Measurements from ENCODE around the gene LRIT3. TPM values are rescaled to one million over a fixed set of nuclear protein-coding genes. Genes with fewer than 3 reads are reported as not detected.
A peak's percentile ranks its signal among the peaks of the same experiment; 100 is the strongest.
"Not testable (repeated sequence)": the region's sequence is repeated elsewhere in the genome, so short reads cannot be mapped to it uniquely, and the experiment has no call there.

LRIT3 gene
- total RNA-seq, 2 donors from 2014 or later: 0.08 TPM; not detected in 1

DNA sequence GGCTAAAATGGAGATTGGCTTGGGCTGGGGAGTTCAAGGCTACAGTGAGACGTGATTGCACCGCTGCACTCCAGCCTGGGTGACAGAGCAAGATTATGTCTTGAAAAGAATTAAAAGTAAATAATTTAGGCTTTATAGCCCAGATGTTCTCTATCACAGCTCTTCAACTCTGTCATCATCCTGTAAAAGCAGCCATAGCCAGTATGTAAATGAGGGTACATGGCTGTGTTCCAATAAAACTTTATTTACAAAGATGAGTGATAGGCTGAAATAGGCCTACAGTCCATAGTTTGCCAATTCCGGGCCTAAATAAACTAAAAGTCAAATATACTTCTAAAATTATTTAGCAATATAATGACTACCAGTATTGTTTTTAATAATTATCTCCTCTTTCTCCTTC lies 10.9 kb upstream of the LRIT3 start:
- intact Hi-C loops (cut with DNase I, micrococcal nuclease): no loop called here
- ATAC-seq (no peak), DNase-seq (no peak)

DNA sequence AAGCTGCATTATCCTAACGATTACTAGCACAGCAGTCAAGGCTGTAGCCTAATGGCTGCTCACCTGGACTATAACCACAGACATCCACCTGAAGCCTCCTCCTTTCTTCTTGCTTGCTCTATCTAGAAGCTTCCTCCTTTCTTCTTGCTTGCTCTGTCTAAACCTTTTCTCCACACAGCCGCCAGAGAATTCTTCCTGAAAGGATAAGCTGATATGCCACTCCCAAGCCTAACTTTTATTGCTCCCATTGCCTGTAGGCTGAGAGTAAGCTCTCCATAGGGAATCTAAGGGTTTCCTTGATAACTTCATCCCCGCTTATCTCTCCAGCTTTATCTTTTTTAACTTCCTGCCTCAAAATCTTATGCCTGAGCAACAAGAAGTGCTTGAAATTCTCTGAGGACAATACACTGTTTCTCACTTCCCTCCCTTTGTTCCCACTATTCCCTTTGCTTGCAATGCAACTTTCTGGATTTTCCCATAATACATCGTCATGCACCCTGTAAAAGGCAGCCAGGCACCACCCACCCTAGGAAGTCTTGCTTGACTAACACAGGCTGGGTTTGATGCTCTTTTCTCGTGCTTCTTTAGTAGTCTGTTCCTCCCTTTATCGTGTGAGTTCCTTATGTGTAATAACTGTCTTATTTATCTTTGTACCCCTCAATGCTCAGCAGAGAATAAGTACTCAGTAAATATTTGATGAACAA lies 1.4 kb upstream of the LRIT3 start:
- intact Hi-C loops (cut with DNase I, micrococcal nuclease): no loop called here
- peak in 1 of 2 donors; percentile 4 for DNase-seq
- peak; percentile 99 for ATAC-seq

DNA sequence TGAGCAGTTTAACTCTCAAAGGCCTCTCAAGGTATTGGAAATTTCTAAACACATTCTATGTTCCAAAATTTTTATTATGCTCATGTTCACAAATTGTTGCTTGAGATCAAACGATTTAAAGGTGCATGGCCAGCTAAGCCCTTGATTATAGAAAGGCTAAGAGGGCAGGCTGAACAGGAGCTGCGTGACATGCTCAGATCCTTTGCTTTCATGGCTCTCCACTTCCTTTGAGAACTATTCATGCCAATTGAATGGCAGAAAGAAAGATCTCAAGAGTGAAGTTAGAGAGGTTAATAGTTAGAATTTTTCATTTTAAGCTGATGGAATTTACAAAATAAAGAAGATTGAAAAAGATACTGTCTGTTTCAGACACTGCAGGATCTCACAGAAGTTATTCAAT lies 594 bp downstream of the LRIT3 start:
- no peak for ATAC-seq
- DNase-seq: no peak
- intact Hi-C loops (cut with DNase I, micrococcal nuclease): no loop called here

DNA sequence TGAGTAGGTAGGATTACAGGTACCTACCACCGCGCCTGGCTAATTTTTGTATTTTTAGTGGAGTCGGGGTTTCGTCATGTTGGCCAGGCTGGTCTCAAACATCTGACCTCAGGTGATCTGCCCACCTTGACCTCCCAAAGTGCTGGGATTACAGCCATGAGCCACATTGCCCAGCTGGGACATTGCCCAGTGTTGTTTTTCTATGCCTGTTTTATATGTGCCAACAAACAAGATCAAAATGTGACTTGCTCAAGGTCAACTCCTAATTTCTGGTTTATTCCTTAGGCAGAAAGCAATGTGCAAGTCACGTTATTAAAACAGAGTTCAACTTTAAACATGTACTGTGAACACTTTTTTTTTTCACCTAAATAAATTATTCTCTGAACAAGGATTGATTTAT lies 2.7 kb downstream of the LRIT3 start:
- intact Hi-C loops (cut with DNase I, micrococcal nuclease): no loop called here
- no peak for ATAC-seq
- no peak for DNase-seq

DNA sequence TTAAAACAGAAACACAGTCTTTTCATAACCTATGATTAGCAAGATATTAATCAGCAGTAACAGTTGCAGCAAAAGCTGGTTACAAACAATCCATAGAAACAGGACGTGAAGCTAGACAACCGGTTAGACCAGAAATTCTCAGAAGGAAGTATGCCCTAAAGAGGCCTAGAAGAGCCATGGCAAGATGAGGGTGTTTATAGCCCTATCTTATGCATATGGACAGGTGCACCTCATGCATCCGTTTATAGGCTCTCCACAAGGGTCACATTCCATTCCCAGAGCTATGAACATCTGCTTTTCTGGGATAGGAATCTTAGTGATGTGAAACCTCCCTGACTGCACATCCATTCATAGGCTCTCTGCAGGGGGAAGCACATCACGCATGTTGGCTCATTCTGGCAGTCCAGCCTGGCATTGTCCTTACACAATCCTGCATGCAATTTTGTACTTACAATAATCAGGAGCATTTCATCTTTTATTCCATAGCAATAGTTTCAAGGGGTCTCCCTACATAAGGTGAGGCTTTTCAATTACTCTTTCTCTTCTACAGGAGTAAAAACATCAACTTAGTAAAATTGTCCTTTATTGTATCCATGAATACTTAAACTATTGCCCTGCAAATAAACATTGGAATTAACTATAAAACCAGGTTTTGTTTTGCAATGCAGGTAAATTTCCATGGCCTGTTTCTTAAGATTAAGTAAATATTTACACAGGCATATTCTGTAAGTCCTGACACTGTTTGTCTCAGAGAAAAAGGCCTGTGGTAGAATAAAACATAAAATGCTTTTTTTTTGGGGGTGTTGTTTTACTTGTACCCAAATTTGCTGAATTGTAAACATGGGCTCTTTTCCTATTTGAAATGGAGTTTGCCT lies 11.8 kb downstream of the LRIT3 start:
- DNase-seq; ATAC-seq; intact Hi-C loops (cut with DNase I, micrococcal nuclease): not testable (repeated sequence)

DNA sequence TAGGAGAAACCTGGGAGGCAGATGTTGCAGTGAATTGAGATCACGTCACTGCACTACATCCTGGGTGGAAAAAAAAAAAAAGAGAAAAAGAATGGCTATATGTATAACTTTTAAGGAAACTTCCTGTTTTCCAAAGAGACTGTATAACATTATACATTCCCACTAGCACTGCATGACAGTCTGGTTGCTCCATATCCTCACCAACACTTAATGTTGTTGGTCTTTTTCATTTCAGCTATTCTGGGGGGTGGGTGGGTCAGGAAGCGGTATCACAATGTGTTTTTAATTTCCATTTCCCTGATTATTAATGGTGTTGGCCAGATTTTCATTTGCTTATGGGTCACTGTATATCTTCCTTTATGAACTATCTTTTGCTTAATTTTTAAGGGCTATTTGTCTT lies 13.4 kb downstream of the LRIT3 start:
- intact Hi-C loops (cut with DNase I, micrococcal nuclease): no loop called here
- DNase-seq (no peak), ATAC-seq (no peak)

DNA sequence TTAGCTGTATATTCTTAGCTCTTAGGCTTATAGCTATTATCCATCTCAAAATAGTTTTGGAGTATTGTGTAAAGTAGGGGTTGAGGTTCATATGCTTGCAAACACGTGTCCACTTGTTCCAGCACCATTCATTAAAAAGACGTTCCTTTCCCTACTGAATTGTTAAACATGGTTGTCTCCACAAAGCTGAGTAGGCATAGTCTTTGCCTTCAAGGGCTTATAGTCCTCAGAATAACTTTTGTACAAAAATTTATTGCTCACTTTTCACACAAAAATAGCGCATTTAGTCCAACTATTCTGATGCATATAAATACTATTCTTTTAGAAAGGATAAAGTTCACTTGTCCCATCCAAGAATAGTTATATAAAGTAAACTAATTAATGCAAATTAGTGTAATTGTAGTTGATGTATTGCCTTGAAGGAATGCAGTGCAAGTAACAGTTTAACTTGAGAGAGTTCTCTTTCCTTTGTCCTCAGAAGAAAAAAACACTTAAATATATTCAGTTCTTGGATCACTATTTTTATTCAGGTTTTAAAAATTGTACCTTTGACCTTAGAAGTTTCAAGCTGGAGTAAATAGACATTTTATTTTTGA lies 14.1 kb downstream of the LRIT3 start:
- intact Hi-C loops (cut with DNase I, micrococcal nuclease): no loop called here
- ATAC-seq: no peak
- no peak for DNase-seq

DNA sequence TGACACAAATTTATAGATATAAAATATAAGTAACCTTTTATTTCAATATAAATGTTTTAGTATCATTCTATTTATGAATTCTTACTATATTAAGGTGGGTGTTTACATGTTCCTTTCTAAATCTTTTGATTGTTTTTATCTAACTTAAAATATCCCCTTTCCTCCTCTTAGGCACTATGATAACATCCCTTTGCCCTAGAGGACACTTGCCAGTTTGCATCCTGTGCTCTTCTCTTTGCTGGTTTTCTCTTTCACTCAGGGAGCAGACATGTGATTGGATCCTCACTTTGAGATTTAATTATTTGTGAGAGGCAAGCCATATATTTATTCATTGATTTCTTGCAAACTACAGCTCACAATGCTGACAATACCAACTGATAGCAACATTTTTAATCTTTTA lies 16.2 kb downstream of the LRIT3 start:
- DNase-seq: no peak
- intact Hi-C loops (cut with DNase I, micrococcal nuclease): no loop called here
- ATAC-seq: no peak

DNA sequence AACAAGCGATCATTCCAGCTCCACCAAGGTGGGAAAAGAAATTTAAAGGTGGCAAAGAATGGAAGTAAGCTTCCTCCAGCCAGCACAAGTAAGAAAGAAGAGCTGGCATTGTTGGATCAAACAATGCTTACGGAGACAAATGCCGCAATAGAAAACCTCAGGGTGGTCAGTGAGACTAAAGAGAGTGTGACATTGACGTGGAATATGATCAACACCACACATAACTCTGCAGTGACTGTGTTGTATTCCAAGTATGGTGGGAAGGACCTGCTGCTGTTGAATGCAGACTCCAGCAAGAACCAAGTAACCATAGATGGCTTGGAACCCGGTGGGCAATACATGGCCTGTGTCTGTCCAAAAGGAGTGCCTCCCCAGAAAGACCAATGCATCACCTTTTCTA lies 22.2 kb downstream of the LRIT3 start:
- DNase-seq: no peak
- intact Hi-C loops (cut with DNase I, micrococcal nuclease): no loop called here
- no peak for ATAC-seq

DNA sequence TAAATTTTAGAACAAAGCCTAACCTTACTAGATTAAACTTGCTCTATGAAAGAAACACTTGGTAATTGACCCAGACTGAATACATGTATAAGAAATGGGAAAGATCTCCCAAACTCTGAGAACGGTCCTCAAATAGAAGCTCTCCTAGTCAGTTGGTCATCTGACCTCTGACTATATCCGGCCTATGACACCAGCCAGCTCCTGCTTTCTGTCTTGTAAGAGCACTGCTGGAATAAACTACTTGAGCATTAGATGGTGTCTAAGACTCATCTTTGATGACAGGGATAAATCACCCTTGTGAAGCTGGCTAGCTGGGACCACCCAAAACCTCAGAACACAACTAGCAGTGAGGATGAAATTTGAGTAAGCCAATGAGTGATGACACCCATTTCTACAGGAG lies 24.2 kb downstream of the LRIT3 start:
- intact Hi-C loops (cut with DNase I, micrococcal nuclease): no loop called here
- no peak for DNase-seq
- ATAC-seq: no peak

DNA sequence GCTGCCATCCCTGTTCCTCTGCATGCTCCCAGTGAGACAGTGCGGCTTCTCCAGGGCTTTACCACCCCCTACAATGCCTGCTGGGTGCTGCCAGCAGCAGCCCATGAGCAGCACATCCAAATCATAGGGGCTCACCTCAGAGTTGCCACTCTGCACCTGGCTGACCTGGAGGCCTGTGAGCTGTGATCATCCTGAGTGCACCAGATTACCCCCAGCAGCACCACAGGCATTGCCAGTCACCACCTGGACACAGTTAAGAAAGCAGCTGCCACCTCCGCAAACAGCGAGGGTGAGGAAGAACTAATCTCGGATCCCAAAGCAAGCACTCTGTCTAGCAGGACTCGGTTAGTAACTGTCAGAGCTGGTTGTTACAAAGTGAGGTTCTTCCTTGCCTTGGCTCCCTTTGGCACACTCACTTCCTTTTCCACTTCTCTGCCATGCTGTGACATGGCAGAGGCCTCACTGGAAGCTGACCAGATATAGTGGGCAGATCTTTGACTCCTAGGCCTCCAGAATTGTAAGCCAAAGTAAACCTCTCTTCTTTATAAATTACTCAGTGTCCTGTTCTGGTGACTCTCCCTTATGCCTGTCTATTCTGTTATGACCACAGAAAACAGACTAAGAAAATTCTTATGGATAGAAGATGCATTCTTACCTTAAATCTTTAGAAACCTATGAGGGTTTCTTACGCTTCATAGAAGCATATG lies 25.2 kb downstream of the LRIT3 start:
- intact Hi-C loops (cut with DNase I, micrococcal nuclease): no loop called here
- DNase-seq: no peak

DNA sequence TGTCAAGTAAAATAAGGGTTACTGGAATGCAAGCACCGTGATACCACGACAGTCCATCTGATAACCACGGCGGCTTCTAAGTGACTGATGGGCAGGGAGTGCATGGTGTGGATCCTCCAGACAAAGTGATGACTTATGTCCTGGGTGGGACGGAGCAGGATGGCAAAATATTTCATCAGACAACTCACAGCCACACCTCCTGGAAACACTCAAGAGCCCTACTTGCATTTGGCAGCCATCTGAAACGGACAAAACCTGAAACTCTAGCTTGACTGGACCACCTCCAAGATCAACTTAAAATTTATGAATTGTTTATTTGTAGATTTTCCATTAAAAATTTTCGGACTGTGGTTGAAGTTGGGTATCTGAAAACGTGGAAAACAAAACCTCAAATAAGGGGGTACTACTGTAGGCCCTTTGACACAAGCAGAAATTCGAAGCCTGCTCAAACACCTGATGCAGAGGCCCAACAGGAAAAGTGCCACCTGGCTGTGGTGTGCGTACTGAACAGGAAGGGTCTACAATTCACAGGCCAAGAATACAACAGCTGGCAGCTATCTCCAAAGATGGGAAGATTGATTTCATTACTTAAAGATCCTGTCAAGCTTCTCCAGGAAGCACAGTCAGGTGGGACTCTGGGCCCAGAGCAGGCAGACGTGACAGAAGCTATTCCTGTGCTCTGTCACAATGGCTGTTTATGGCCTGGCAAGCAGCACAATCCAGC lies 26.0 kb downstream of the LRIT3 start:
- intact Hi-C loops (cut with DNase I, micrococcal nuclease): no loop called here
- ATAC-seq (no peak), DNase-seq (no peak)

More for the DNA sequence above, 25.2 kb downstream of the LRIT3 start:
- no peak for ATAC-seq

DNA sequence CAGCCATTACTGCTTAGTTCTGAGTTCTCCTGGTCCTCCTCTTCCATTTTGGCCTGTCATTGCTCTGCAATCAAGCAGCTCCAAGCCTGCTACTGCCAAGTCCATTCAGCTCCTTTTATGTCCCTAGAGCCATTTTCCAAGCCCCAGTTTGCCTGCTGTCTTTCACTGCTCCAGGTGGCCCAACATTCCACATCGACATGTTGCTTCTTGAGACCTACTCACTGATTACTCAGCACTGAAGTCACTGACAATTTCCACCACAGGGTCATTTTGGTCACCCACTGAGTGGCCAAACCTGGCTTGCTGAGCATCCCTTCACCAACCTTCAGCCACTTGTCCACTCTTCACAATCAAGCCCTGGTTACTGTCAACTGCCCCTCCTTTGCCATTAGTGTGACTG lies 27.2 kb downstream of the LRIT3 start:
- ATAC-seq (no peak), DNase-seq (no peak)
- intact Hi-C loops (cut with DNase I, micrococcal nuclease): no loop called here

DNA sequence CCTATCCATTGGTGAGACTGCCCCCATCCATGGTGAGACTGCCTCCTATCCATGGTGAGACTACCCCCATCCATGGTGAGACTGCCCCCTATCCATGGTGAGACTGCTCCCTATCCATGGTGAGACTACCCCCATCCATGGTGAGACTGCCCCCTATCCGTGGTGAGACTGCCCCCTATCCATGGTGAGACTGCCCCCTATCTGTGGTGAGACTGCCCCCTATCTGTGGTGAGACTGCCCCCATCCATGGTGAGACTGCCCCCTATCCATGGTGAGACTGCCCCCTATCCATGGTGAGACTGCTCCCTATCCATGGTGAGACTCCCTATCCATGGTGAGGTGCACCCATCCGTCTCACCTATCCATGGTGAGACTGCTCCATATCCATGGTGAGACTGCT lies 27.6 kb downstream of the LRIT3 start:
- ATAC-seq; intact Hi-C loops (cut with DNase I, micrococcal nuclease); DNase-seq: not testable (repeated sequence)

DNA sequence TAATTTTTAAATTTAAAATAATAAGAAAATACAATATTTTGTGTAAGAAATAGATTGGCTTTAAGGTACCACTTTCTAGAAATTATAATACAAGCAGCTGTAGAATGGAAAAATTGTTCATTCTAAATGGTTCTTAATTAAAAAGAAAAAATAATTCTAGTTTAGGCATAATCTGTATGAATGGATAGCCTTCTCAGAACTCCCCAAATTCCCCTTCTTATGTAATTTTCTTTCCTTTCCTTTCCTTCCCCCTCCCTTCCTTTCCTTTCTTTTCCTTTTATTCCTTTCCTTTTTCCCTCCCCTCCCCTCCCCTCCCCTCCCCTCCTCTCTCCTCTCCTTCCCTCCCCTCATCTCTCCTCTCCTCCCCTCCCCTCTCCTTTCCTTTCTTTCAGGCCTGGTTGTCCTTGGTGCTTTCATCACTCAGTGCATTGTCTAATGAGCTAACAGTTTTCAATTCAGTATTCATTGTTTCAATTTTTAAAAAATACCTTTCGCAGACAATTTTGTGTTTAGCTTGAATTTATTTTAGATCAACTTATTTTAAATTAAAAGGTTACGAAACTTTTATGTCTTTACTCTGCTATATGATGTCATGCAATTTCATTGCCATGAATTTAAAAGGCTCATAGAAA lies 28.8 kb downstream of the LRIT3 start:
- intact Hi-C loops (cut with DNase I, micrococcal nuclease): no loop called here
- DNase-seq (no peak), ATAC-seq (no peak)

DNA sequence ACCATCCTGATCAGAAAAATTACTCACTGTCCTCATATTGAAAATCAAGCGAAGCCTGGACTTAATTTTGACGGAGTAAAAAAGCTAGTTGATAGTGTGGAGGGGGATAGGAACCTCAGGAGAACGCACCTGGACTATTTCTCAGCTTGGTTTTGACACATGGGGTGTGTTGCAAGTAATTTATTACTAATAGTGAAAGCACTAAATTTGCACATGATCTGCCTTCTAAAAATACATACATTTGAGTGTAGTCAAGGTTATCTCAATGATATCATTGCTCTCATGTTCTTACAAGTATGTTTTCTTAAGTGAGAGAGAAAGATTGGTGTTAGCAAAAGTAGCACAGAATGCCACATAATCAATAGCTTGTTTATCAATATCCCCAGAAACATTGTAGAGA lies 29.5 kb downstream of the LRIT3 start:
- ATAC-seq (no peak), DNase-seq (no peak)
- intact Hi-C loops (cut with DNase I, micrococcal nuclease): no loop called here

DNA sequence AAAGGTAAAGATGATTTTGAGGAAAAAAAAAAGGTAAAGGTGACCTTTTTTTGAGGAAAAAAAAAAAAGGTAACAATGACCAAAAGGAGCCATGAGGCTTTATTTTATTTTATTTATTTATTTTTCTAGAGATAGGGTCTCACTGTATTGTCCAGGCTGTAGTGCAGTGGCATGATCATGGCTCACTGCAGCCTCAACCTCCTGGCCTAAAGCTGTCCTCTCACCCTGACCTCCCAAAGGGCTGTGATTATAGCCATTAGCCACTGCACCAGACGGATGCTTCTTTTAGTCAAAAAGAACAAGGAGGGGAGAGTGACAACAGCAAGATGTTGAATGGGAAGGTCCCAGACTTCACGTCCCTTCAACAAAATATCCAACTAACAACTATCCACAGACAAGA lies 30.4 kb downstream of the LRIT3 start:
- ATAC-seq (no peak), DNase-seq (no peak)

DNA sequence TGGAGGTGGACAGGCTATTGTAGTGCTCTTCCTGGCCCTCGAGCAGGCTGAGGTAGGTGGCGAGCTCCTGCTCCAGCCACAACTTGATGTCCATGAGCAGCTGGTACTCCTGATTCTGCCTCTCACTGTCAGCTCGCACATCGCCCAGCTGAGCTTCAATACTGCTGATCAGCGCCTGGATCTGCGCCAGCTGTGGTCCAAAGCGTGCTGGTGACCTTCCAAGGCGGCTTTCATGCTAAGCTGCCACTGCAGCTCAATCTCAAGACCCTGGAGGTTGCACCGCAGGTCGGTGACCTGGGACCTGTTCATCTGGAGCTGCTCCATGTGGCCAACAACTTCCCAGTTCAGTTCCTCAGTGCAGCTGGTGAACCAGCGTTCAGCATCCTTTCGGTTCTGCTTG lies 31.2 kb downstream of the LRIT3 start:
- DNase-seq (no peak), ATAC-seq (no peak)
- intact Hi-C loops (cut with DNase I, micrococcal nuclease): no loop called here

More for the DNA sequence above, 30.4 kb downstream of the LRIT3 start:
- intact Hi-C loops (cut with DNase I, micrococcal nuclease): no loop called here
